OCI-LY1 (cell line): ENCODE data around the gene IWS1.

Experiments used
- EZH2 ChIP-seq: fragments of 200-600 bp; sonication (generic), shearing (Covaris generic); IDR thresholded peaks from 2 replicates; pipeline ENCODE4 v1.8.0; 2017; ENCODE audit warnings: borderline replicate concordance, mixed run types, mild to moderate bottlenecking, antibody characterized with exemption, low read length, moderate library complexity, mixed read lengths
- TF ChIP-seq, protein P1 (sequence below): fragments of 200-600 bp; sonication (generic), shearing (Covaris generic); IDR thresholded peaks from 2 replicates; pipeline ENCODE4 v1.5.1; 2017; ENCODE audit warnings: mild to moderate bottlenecking, antibody characterized with exemption, low read length, moderate library complexity, mixed read lengths

DNA sequence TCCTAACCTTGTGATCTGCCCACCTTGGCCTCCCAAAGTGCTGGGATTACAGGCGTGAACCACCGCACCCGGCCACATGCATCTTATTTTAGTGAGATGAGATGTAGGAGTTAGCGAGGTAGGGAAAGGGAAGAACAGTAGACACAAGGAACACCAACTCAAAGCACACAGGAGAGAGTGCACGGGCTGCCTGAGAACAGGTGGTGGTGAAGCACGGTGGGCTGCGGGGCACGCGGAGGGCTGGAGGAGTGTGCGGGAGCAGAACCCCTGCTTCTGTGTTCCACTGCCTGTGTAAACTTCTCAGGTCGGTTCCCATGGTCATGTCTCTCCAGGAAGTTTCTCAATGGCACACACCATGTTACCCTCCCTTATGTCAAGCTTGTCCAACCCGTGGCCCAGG lies 69.3 kb downstream of the IWS1 start:
- TF ChIP-seq, protein P1, sequence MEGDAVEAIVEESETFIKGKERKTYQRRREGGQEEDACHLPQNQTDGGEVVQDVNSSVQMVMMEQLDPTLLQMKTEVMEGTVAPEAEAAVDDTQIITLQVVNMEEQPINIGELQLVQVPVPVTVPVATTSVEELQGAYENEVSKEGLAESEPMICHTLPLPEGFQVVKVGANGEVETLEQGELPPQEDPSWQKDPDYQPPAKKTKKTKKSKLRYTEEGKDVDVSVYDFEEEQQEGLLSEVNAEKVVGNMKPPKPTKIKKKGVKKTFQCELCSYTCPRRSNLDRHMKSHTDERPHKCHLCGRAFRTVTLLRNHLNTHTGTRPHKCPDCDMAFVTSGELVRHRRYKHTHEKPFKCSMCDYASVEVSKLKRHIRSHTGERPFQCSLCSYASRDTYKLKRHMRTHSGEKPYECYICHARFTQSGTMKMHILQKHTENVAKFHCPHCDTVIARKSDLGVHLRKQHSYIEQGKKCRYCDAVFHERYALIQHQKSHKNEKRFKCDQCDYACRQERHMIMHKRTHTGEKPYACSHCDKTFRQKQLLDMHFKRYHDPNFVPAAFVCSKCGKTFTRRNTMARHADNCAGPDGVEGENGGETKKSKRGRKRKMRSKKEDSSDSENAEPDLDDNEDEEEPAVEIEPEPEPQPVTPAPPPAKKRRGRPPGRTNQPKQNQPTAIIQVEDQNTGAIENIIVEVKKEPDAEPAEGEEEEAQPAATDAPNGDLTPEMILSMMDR, result no peak
- no peak for TF ChIP-seq EZH2
